Measurements from ENCODE around the gene CPA5.

CPA5 gene, protein sequence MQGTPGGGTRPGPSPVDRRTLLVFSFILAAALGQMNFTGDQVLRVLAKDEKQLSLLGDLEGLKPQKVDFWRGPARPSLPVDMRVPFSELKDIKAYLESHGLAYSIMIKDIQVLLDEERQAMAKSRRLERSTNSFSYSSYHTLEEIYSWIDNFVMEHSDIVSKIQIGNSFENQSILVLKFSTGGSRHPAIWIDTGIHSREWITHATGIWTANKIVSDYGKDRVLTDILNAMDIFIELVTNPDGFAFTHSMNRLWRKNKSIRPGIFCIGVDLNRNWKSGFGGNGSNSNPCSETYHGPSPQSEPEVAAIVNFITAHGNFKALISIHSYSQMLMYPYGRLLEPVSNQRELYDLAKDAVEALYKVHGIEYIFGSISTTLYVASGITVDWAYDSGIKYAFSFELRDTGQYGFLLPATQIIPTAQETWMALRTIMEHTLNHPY
- long read RNA-seq, result 0 reads

DNA sequence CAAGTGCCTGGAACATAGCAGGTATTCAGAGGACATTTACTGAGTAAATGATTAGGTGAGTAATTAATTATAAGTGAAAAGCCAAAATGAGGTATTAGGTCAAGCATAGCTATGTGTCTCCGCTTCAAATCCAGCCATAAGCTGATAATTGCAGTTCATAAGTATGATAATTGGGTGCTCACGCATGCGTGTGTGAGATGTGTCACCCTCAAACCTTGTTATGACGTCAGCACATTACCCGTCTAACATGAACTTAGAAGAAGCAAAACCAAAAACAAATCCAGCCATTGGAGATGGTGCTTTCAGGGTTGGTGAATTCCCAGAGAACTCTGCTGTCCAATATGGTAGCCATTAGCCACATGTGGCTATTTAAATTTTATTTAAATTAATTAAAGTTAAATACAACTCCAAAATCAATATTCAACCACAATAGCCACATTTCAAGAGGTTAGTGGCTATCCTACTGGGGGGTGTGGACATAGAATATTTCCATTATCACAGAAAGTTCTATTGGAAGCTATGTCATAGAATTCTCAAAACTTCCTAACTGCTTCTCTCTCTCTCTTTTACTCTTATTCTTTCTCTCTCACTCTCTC is at the start of gene CPA5:
CPA5 (plus strand) TSS at position 546 of the 596 bp plus-strand sequence. CDS start 1,670 bp downstream, outside the sequence.
- H3K27me3 ChIP-seq (ENCODE audit: insufficient read depth, poor library complexity, severe bottlenecking), result no peaks in the 10 kb centered on the region
- DNase-seq (ENCODE audit: low read depth in 1 of 2, low spot score in 1 of 2), result no peak
- TF ChIP-seq CTCF (IDR thresholded peaks at IDR 0.05; ENCODE audit: insufficient read depth, low read length) (no peak), POLR2AphosphoS5 (IDR thresholded peaks at IDR 0.05; ENCODE audit: low read depth) (no peak), GABPA (IDR thresholded peaks at IDR 0.05; ENCODE audit: low read depth) (no peak), SPI1 (IDR thresholded peaks at IDR 0.05; ENCODE audit: borderline replicate concordance, low read depth) (no peak)
- TF ChIP-seq, protein P1, sequence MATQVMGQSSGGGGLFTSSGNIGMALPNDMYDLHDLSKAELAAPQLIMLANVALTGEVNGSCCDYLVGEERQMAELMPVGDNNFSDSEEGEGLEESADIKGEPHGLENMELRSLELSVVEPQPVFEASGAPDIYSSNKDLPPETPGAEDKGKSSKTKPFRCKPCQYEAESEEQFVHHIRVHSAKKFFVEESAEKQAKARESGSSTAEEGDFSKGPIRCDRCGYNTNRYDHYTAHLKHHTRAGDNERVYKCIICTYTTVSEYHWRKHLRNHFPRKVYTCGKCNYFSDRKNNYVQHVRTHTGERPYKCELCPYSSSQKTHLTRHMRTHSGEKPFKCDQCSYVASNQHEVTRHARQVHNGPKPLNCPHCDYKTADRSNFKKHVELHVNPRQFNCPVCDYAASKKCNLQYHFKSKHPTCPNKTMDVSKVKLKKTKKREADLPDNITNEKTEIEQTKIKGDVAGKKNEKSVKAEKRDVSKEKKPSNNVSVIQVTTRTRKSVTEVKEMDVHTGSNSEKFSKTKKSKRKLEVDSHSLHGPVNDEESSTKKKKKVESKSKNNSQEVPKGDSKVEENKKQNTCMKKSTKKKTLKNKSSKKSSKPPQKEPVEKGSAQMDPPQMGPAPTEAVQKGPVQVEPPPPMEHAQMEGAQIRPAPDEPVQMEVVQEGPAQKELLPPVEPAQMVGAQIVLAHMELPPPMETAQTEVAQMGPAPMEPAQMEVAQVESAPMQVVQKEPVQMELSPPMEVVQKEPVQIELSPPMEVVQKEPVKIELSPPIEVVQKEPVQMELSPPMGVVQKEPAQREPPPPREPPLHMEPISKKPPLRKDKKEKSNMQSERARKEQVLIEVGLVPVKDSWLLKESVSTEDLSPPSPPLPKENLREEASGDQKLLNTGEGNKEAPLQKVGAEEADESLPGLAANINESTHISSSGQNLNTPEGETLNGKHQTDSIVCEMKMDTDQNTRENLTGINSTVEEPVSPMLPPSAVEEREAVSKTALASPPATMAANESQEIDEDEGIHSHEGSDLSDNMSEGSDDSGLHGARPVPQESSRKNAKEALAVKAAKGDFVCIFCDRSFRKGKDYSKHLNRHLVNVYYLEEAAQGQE (IDR thresholded peaks at IDR 0.05; ENCODE audit: insufficient replicate concordance, low read depth), result no peak
- no peak within 1 kb of the TSS for H3K27ac ChIP-seq (replicated peaks)
- no peak within 1 kb of the TSS for H3K4me3 ChIP-seq (replicated peaks; ENCODE audit: insufficient read depth, low read length)

DNA sequence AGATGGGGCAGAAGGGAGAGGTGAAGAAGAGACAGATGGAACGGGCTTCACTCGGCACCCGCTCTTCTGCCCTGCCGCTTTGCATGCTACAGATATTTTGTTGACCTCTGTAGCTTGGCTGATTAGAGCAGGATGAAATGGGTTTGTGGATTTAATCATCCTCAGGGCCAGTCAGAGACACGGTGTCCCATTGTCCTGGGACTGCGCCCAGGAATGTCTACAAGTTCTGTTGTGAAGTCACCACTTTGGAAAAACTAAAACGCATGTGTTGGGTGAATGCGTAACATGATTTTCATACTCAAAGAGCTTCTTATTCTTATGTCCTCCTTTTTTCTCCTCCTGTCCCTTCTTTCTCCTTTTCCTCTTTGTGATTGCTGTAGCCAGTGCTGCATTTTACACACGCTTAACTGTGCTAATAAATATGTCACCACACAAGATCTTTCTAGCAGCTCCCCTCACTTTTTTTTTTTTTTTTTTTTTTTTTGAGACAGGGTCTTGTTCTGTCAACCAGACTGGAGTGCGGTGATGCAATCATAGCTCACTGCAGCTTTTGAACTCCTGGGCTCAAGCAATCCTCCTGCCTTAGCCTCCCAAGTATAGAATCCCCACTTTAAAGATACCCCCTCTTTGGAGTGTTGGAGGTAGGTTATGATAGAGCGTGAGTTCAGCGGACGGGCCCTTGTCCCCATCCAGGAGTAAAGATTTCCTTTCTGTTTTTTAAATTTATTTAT is 48.2 kb upstream of the CPA5 start:
- no peak overlapping the region for H3K4me3 ChIP-seq (replicated peaks; ENCODE audit: insufficient read depth, low read length)
- H3K27ac ChIP-seq (replicated peaks), result no peak overlapping the region
- DNase-seq (ENCODE audit: low read depth in 1 of 2, low spot score in 1 of 2), result no peak
- TF ChIP-seq POLR2AphosphoS5 (IDR thresholded peaks at IDR 0.05; ENCODE audit: low read depth) (no peak), CTCF (IDR thresholded peaks at IDR 0.05; ENCODE audit: insufficient read depth, low read length) (no peak), GABPA (IDR thresholded peaks at IDR 0.05; ENCODE audit: low read depth) (no peak), SPI1 (IDR thresholded peaks at IDR 0.05; ENCODE audit: borderline replicate concordance, low read depth) (no peak)
- TF ChIP-seq, protein P1 (IDR thresholded peaks at IDR 0.05; ENCODE audit: insufficient replicate concordance, low read depth), result no peak
- H3K27me3 ChIP-seq (ENCODE audit: insufficient read depth, poor library complexity, severe bottlenecking), result peaks cover 2% of the 10 kb centered on the region

DNA sequence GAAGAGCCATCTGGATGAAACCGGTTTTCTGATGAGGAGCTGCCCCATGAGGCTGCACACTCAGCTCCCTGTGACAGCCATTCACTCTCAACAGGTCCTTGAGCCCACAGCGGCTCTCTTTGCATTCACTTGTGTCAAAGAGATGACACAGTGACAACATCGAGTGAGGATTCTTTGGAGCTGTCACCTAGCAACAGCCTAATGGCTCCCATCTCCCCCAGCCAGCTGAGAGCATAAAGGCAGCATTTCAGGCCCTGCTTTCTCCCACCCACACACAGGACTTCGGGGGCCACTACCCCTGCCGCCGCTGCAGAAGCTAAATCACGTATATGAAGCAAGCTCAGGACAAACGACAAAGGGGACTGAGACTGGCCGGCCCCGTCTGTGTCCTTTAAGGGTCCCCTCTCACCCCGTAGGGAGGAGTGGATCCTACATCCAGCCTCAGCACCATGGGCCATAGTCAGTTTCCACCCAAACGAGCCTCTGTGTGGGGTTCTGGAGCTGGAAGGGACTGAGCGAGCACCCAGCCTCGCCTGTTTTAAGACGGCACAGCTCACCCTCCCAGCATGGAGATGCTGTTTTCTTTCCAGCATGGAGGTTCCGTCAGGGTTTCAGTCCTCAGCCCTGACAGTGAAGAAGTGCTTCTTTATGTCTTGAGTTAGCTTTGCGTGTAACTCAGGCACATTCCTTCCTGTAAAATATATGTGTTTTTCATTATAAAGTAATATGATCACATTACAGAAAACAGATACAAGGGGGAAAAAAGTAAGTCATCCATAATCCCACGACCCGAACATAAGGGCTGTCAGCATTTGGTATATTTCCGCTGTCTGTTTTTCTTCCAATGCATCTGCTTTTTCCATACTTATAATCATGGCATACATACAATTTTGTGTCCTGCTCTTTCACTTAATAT is 46.7 kb upstream of the CPA5 start:
- Histone ChIP-seq H3K27me3 (ENCODE audit: insufficient read depth, poor library complexity, severe bottlenecking) (peaks cover 2% of the 10 kb centered on the region), H3K27ac (replicated peaks) (no peak overlapping the region), H3K4me3 (replicated peaks; ENCODE audit: insufficient read depth, low read length) (no peak overlapping the region)
- no peak for TF ChIP-seq SPI1 (IDR thresholded peaks at IDR 0.05; ENCODE audit: borderline replicate concordance, low read depth)
- TF ChIP-seq, protein P1 (IDR thresholded peaks at IDR 0.05; ENCODE audit: insufficient replicate concordance, low read depth), result no peak
- DNase-seq (ENCODE audit: low read depth in 1 of 2, low spot score in 1 of 2), result no peak
